ENCODE measurements around the gene NTSR1. TPM values are rescaled to one million over a fixed set of nuclear protein-coding genes. Genes with fewer than 3 reads are reported as not detected.

NTSR1 gene
- total RNA-seq, 1 experiment from 2014 or later: 7.8 TPM

GRCh38 chr20:62735331-62735821 is 26.7 kb downstream of the NTSR1 start:
- H4K20me1 ChIP-seq (ENCODE audit: low read length): no peaks in the 10 kb centered on the region
- DNase-seq (no peak), ATAC-seq (no peak)
- CTCF ChIA-PET: no interaction called here
- no peak overlapping the region for H3K27ac ChIP-seq (ENCODE audit: low read length)
- no peaks in the 10 kb centered on the region for H3K36me3 ChIP-seq (ENCODE audit: low read depth, low read length)
- POLR2A ChIA-PET (ENCODE audit: unreplicated experiment): no interaction called here
- no peaks in the 10 kb centered on the region for H3K9me3 ChIP-seq (ENCODE audit: low read length)
- no TSS peak for BruUV-seq (replicated peaks)
- H3K4me3 ChIP-seq (ENCODE audit: low read length): no peak overlapping the region
- peaks cover 5% of the 10 kb centered on the region for H3F3A ChIP-seq (ENCODE audit: low read length, unreplicated experiment)
- no peak for TF ChIP-seq EZH2 (IDR thresholded peaks at IDR 0.05; ENCODE audit: low read length, unreplicated experiment)
- no peak for TF ChIP-seq CTCF (conservative IDR thresholded peaks at IDR 0.05; ENCODE audit: low read depth, low read length)
- no peak for TF ChIP-seq EZH2phosphoT487 (IDR thresholded peaks at IDR 0.05; ENCODE audit: borderline replicate concordance, low read length)
- no peak overlapping the region for H3K4me2 ChIP-seq (ENCODE audit: low read length)
- no peaks in the 10 kb centered on the region for H3K27me3 ChIP-seq (ENCODE audit: low read length)
- intact Hi-C loops (cut with micrococcal nuclease): loop anchor here (5.0 kb wide), 1 partner anchor 57 kb away; no protein-coding TSS in a partner anchor
- H3K9ac ChIP-seq (ENCODE audit: low read length): no peak overlapping the region
- H3K4me1 ChIP-seq (ENCODE audit: insufficient read depth, low read length): peaks cover 18% of the 10 kb centered on the region
- H3K9me2 ChIP-seq (replicated peaks; ENCODE audit: low read length): no peaks in the 10 kb centered on the region
- H2AFZ ChIP-seq (ENCODE audit: low read length): no peak overlapping the region
- H3K79me2 ChIP-seq (ENCODE audit: low read length): no peaks in the 10 kb centered on the region

DNA sequence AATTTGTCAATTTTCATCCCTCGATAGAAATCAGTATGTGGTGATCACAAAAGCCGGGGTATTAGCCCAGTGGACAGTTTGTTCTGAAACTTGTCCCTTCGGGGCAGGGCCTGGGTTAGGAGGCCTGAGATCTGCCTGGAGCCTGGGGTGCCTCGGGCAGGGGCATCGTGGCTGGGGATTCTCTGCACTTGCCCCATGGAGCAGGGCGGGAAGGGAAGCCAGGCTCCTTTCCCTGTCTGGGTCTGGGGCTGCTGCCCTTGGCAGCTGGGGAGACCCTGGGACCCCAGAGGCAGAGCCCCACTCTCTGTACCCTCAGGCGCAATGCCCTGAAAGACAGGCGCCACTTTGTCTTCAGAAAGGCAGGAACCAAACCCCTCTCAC is 27.4 kb downstream of the NTSR1 start:
- Histone ChIP-seq H2AFZ (ENCODE audit: low read length) (no peak overlapping the region), H3K9ac (ENCODE audit: low read length) (no peak overlapping the region), H3K4me3 (ENCODE audit: low read length) (no peak overlapping the region), H3F3A (ENCODE audit: low read length, unreplicated experiment) (peaks cover 5% of the 10 kb centered on the region), H3K4me2 (ENCODE audit: low read length) (no peak overlapping the region), H3K36me3 (ENCODE audit: low read depth, low read length) (no peaks in the 10 kb centered on the region), H3K9me2 (replicated peaks; ENCODE audit: low read length) (no peaks in the 10 kb centered on the region), H3K27ac (ENCODE audit: low read length) (no peak overlapping the region), H3K9me3 (ENCODE audit: low read length) (no peaks in the 10 kb centered on the region), H3K4me1 (ENCODE audit: insufficient read depth, low read length) (peaks cover 24% of the 10 kb centered on the region), H3K27me3 (ENCODE audit: low read length) (no peaks in the 10 kb centered on the region), H3K79me2 (ENCODE audit: low read length) (no peaks in the 10 kb centered on the region), H4K20me1 (ENCODE audit: low read length) (no peaks in the 10 kb centered on the region)
- TF ChIP-seq EZH2phosphoT487 (IDR thresholded peaks at IDR 0.05; ENCODE audit: borderline replicate concordance, low read length) (no peak), EZH2 (IDR thresholded peaks at IDR 0.05; ENCODE audit: low read length, unreplicated experiment) (no peak), CTCF (conservative IDR thresholded peaks at IDR 0.05; ENCODE audit: low read depth, low read length) (no peak)
- intact Hi-C loops (cut with micrococcal nuclease): loop anchor here (5.0 kb wide), 1 partner anchor 56 kb away; no protein-coding TSS in a partner anchor
- ATAC-seq (no peak), DNase-seq (no peak)
- ChIA-PET POLR2A (ENCODE audit: unreplicated experiment) (no interaction called here), CTCF (no interaction called here)
- no TSS peak for BruUV-seq (replicated peaks)

DNA sequence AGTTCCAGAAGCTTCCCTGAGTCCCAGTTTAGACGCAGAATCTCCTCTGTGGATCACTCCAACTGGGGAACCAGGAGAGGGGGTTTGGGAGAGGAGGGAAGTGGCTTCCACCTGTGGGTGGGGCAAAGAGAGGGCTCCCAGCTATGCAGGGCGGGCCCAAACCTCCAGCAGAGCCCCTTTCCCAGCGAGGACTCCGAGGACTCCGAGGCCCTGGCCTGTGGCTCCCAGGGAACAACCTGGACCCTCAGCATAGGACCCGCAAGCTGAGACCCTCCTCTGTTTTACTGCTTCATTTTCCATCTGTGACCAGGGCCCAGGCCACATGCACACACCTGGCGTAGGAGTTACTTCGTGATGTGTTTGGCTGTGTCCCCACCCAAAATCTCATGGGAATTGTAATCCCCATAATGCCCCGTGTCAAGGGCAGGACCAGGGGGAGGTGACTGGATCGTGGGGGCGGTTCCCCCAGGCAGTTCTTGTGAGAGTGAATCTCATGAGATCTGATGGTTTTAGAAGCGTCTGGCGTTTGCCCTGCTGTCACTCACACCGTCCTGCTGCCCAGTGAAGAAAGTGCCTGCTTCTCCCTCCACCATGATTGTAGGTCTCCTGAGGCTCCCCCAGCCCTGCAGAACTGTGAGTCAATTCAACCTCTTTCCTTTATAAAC is 27.9 kb downstream of the NTSR1 start:
- ATAC-seq (no peak), DNase-seq (no peak)
- Histone ChIP-seq H3K36me3 (ENCODE audit: low read depth, low read length) (no peaks in the 10 kb centered on the region), H2AFZ (ENCODE audit: low read length) (no peak overlapping the region), H3K79me2 (ENCODE audit: low read length) (no peaks in the 10 kb centered on the region), H3K27ac (ENCODE audit: low read length) (no peak overlapping the region), H3F3A (ENCODE audit: low read length, unreplicated experiment) (peaks cover 5% of the 10 kb centered on the region), H3K9me2 (replicated peaks; ENCODE audit: low read length) (no peaks in the 10 kb centered on the region), H3K4me1 (ENCODE audit: insufficient read depth, low read length) (peaks cover 29% of the 10 kb centered on the region), H3K27me3 (ENCODE audit: low read length) (no peaks in the 10 kb centered on the region), H3K9me3 (ENCODE audit: low read length) (no peaks in the 10 kb centered on the region), H3K9ac (ENCODE audit: low read length) (no peak overlapping the region), H4K20me1 (ENCODE audit: low read length) (no peaks in the 10 kb centered on the region), H3K4me2 (ENCODE audit: low read length) (no peak overlapping the region), H3K4me3 (ENCODE audit: low read length) (no peak overlapping the region)
- CTCF ChIA-PET: no interaction called here
- POLR2A ChIA-PET (ENCODE audit: unreplicated experiment): no interaction called here
- intact Hi-C loops (cut with micrococcal nuclease): loop anchor here (5.0 kb wide), 1 partner anchor 56 kb away; no protein-coding TSS in a partner anchor
- BruUV-seq (replicated peaks): no TSS peak
- TF ChIP-seq EZH2phosphoT487 (IDR thresholded peaks at IDR 0.05; ENCODE audit: borderline replicate concordance, low read length) (no peak), CTCF (conservative IDR thresholded peaks at IDR 0.05; ENCODE audit: low read depth, low read length) (no peak), EZH2 (IDR thresholded peaks at IDR 0.05; ENCODE audit: low read length, unreplicated experiment) (no peak)
